ENCODE measurements around the gene LPIN3. TPM values are rescaled to one million over a fixed set of nuclear protein-coding genes. Genes with fewer than 3 reads are reported as not detected.
"Not testable (repeated sequence)": the region's sequence is repeated elsewhere in the genome, so short reads cannot be mapped to it uniquely, and the experiment has no call there.

LPIN3 gene
- total RNA-seq, 1 donor from 2014 or later = 0.52 TPM

DNA sequence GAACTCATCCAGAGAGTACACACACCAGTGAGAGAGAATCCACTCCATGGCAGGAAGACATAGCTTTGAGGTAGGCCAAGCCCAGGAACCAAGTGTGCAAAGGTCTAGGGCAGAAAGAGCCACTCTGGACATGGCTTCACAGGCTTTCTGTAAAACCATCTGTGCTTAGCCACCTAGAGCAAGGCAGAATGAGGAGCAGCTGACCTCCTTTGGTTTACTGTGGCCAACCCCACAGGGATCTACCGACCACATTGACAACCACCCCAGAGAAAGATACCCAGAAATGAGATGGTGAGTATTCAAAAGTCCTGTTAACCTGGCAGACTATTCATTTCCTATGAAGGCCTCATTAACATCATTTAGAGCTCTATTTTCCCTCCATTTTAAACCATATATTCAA lies 33.6 kb upstream of the LPIN3 start:
- H3K9ac ChIP-seq (ENCODE audit: low read depth in 1 of 3, low read length in 3 of 3) = no peak overlapping the region
- H3K36me3 ChIP-seq (ENCODE audit: control insufficient read depth in 3 of 3, insufficient read depth in 3 of 3, low read length in 3 of 3) = no peaks in the 10 kb centered on the region
- no peaks in the 10 kb centered on the region for H3K27me3 ChIP-seq (ENCODE audit: control insufficient read depth in 3 of 3, insufficient read depth in 3 of 3, low read length in 3 of 3)
- H3K4me3 ChIP-seq (ENCODE audit: low read length in 3 of 3) = no peak overlapping the region
- H3K27ac ChIP-seq (ENCODE audit: low read depth, low read length) = no peak overlapping the region
- peaks cover 37 to 39% (median 38%) of the 10 kb centered on the region in 3 donors for H3K4me1 ChIP-seq (ENCODE audit: control insufficient read depth in 3 of 3, insufficient read depth in 3 of 3, low read length in 3 of 3)
- no peaks in the 10 kb centered on the region for H3K9me3 ChIP-seq (ENCODE audit: control insufficient read depth in 3 of 3, low read length in 3 of 3)

DNA sequence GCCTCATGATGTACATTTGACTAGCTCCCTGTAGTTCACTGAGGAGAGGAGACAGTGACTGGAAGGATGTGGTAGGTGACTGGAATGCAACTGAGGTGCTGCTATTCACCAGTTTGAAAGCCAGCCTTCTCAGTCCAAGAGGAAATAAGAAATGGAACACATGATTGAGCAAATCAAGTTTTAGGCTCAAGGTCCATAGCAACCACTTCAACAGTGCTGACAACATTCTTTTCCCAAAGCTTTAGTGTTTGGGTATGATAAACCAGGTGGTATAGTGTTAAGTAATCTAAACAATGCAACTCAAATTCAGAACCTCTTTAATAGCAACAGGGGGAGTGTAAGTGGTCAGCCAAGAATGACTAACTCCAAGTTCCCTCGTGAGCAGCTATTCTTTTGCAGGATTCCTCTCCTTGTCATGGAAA lies 32.3 kb upstream of the LPIN3 start:
- Histone ChIP-seq H3K9me3 (ENCODE audit: control insufficient read depth in 3 of 3, low read length in 3 of 3) (no peaks in the 10 kb centered on the region), H3K27ac (ENCODE audit: low read depth, low read length) (no peak overlapping the region), H3K4me1 (ENCODE audit: control insufficient read depth in 3 of 3, insufficient read depth in 3 of 3, low read length in 3 of 3) (peaks cover 42 to 50% (median 44%) of the 10 kb centered on the region in 3 donors), H3K27me3 (ENCODE audit: control insufficient read depth in 3 of 3, insufficient read depth in 3 of 3, low read length in 3 of 3) (no peaks in the 10 kb centered on the region), H3K36me3 (ENCODE audit: control insufficient read depth in 3 of 3, insufficient read depth in 3 of 3, low read length in 3 of 3) (no peaks in the 10 kb centered on the region), H3K4me3 (ENCODE audit: low read length in 3 of 3) (no peak overlapping the region), H3K9ac (ENCODE audit: low read depth in 1 of 3, low read length in 3 of 3) (no peak overlapping the region)

DNA sequence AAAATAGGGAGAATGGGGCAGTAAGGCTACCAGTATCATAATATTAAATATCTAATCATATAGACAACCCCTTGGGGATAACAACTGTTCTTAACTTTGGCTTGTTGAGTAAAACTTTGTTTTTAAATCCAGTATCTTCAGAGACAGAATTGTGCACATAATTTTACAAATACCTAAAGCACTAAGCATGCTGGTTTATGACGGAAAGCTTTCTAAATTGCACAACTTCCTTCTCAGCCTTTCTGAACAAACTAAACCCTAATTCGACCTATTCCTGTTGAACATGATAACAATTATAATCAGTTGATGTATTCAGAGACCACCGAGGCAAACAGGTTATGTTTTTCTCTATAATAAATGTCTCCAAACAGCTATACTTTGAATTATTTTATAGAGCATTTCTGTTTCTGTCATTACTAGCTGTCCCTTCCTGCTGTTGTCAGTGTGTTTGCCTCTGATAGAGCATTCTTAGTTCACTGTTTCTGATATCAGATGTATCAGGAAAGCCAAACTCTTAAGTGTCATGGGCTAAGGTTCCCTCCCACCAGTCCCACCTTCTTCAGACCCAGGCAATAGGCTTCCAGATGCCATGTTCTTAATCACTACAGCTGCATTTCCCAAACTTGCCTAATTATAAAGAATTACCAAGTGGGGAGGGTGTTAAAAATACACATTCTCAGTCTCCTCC lies 31.8 kb upstream of the LPIN3 start:
- H3K36me3 ChIP-seq (ENCODE audit: control insufficient read depth in 3 of 3, insufficient read depth in 3 of 3, low read length in 3 of 3) = no peaks in the 10 kb centered on the region
- H3K9ac ChIP-seq (ENCODE audit: low read depth in 1 of 3, low read length in 3 of 3) = peak overlapping the region in 1 of 3 donors; percentile 5
- peak overlapping the region; percentile 21 for H3K27ac ChIP-seq (ENCODE audit: low read depth, low read length)
- H3K27me3 ChIP-seq (ENCODE audit: control insufficient read depth in 3 of 3, insufficient read depth in 3 of 3, low read length in 3 of 3) = no peaks in the 10 kb centered on the region
- no peaks in the 10 kb centered on the region for H3K9me3 ChIP-seq (ENCODE audit: control insufficient read depth in 3 of 3, low read length in 3 of 3)
- H3K4me3 ChIP-seq (ENCODE audit: low read length in 3 of 3) = no peak overlapping the region
- peaks cover 44 to 49% (median 44%) of the 10 kb centered on the region in 3 donors for H3K4me1 ChIP-seq (ENCODE audit: control insufficient read depth in 3 of 3, insufficient read depth in 3 of 3, low read length in 3 of 3)

DNA sequence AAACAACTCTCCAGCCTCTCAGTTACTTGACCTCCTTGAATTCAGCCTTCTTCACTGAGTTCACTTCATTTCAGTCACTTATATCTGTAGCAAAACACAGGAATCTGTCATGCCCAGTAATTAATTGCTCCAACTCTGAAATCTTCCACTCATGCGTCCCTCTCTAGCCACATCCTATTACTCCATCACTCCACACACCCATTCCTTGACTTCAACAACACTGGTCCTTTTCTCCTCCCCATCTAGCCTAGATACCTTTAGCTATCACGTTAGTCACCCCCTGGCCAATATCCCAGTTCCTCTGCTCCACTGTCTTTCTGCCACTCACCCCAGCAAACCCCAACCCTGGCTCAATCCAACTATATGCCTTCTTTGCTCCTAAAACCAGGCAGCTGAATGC lies 30.8 kb upstream of the LPIN3 start:
- Histone ChIP-seq H3K9ac (ENCODE audit: low read depth in 1 of 3, low read length in 3 of 3) (no peak overlapping the region), H3K36me3 (ENCODE audit: control insufficient read depth in 3 of 3, insufficient read depth in 3 of 3, low read length in 3 of 3) (no peaks in the 10 kb centered on the region), H3K4me1 (ENCODE audit: control insufficient read depth in 3 of 3, insufficient read depth in 3 of 3, low read length in 3 of 3) (peaks cover 41 to 46% (median 46%) of the 10 kb centered on the region in 3 donors), H3K9me3 (ENCODE audit: control insufficient read depth in 3 of 3, low read length in 3 of 3) (no peaks in the 10 kb centered on the region), H3K4me3 (ENCODE audit: low read length in 3 of 3) (no peak overlapping the region), H3K27me3 (ENCODE audit: control insufficient read depth in 3 of 3, insufficient read depth in 3 of 3, low read length in 3 of 3) (no peaks in the 10 kb centered on the region), H3K27ac (ENCODE audit: low read depth, low read length) (no peak overlapping the region)

DNA sequence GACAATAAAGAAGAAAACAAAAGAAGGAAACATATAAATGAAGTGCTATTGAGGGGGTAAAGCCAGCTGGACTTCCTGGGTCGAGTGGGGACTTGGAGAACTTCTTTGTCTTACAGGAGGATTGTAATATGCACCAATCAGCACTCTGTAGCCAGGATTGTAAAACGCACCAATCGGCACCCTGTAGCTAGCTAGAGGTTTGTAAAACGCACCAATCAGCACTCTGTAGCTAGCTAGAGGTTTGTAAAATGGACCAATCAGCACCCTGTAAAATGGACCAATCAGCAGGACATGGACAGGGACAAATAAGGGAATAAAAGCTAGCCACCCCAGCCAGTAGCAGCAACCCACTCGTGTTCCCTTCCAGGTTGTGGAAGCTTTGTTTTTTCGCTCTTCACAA lies 28.6 kb upstream of the LPIN3 start:
- not testable (repeated sequence) for H3K27ac ChIP-seq (ENCODE audit: low read depth, low read length); H3K27me3 ChIP-seq (ENCODE audit: control insufficient read depth in 3 of 3, insufficient read depth in 3 of 3, low read length in 3 of 3); H3K4me3 ChIP-seq (ENCODE audit: low read length in 3 of 3); H3K9me3 ChIP-seq (ENCODE audit: control insufficient read depth in 3 of 3, low read length in 3 of 3); H3K36me3 ChIP-seq (ENCODE audit: control insufficient read depth in 3 of 3, insufficient read depth in 3 of 3, low read length in 3 of 3); H3K9ac ChIP-seq (ENCODE audit: low read depth in 1 of 3, low read length in 3 of 3)
- peaks cover 42 to 54% (median 43%) of the 10 kb centered on the region in 3 donors for H3K4me1 ChIP-seq (ENCODE audit: control insufficient read depth in 3 of 3, insufficient read depth in 3 of 3, low read length in 3 of 3)

DNA sequence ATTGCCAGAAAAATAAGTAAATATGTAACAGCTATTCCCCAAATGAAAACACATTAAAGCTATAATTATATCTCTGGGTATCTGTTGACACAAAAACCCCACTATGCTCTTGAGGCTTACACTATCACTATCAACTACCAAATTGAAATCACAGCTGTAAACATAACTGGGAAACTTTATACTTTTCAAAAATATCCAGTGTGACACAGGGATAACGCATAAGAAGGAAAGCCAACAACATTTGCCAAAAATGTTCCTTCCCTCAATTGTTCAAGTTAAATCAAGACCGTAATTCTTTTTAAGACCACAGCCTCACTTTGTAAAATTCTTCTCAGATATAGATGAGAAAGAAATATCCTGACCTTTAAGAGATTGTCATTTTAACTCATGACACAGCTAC lies 26.2 kb upstream of the LPIN3 start:
- no peaks in the 10 kb centered on the region for H3K27me3 ChIP-seq (ENCODE audit: control insufficient read depth in 3 of 3, insufficient read depth in 3 of 3, low read length in 3 of 3)
- H3K9ac ChIP-seq (ENCODE audit: low read depth in 1 of 3, low read length in 3 of 3) = peak overlapping the region in 1 of 3 donors; percentile 32
- H3K4me3 ChIP-seq (ENCODE audit: low read length in 3 of 3) = no peak overlapping the region
- no peaks in the 10 kb centered on the region for H3K36me3 ChIP-seq (ENCODE audit: control insufficient read depth in 3 of 3, insufficient read depth in 3 of 3, low read length in 3 of 3)
- H3K4me1 ChIP-seq (ENCODE audit: control insufficient read depth in 3 of 3, insufficient read depth in 3 of 3, low read length in 3 of 3) = peaks cover 28 to 45% (median 36%) of the 10 kb centered on the region in 3 donors
- H3K27ac ChIP-seq (ENCODE audit: low read depth, low read length) = peak overlapping the region; percentile 55
- H3K9me3 ChIP-seq (ENCODE audit: control insufficient read depth in 3 of 3, low read length in 3 of 3) = no peaks in the 10 kb centered on the region

DNA sequence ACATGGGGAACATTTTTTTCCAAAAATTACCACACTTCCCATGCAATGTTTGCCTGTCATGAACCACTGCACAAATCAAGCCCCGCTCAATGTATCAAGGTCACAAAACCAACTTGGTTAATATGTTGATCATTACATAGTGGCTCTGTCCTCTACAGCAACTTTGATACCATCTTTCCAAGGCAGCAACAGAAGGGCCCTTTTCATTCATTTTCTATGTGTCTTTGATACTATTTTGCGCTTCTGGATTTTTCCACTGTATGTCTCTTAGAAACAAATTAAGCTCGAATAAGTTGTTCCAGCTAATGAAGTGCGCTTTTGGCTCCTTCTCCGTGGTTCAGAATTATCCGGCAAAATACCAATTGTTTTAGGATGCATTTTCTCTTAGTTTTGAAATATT lies 24.6 kb upstream of the LPIN3 start:
- H3K36me3 ChIP-seq (ENCODE audit: control insufficient read depth in 3 of 3, insufficient read depth in 3 of 3, low read length in 3 of 3) = no peaks in the 10 kb centered on the region
- H3K9me3 ChIP-seq (ENCODE audit: control insufficient read depth in 3 of 3, low read length in 3 of 3) = no peaks in the 10 kb centered on the region
- peak overlapping the region in 2 of 3 donors; percentile 83 to 90 for H3K4me3 ChIP-seq (ENCODE audit: low read length in 3 of 3)
- peak overlapping the region; percentile 81 for H3K27ac ChIP-seq (ENCODE audit: low read depth, low read length)
- H3K4me1 ChIP-seq (ENCODE audit: control insufficient read depth in 3 of 3, insufficient read depth in 3 of 3, low read length in 3 of 3) = peaks cover 19 to 36% (median 28%) of the 10 kb centered on the region in 3 donors
- H3K27me3 ChIP-seq (ENCODE audit: control insufficient read depth in 3 of 3, insufficient read depth in 3 of 3, low read length in 3 of 3) = no peaks in the 10 kb centered on the region
- peak overlapping the region; percentile 82 to 95 (median 90) for H3K9ac ChIP-seq (ENCODE audit: low read depth in 1 of 3, low read length in 3 of 3)

DNA sequence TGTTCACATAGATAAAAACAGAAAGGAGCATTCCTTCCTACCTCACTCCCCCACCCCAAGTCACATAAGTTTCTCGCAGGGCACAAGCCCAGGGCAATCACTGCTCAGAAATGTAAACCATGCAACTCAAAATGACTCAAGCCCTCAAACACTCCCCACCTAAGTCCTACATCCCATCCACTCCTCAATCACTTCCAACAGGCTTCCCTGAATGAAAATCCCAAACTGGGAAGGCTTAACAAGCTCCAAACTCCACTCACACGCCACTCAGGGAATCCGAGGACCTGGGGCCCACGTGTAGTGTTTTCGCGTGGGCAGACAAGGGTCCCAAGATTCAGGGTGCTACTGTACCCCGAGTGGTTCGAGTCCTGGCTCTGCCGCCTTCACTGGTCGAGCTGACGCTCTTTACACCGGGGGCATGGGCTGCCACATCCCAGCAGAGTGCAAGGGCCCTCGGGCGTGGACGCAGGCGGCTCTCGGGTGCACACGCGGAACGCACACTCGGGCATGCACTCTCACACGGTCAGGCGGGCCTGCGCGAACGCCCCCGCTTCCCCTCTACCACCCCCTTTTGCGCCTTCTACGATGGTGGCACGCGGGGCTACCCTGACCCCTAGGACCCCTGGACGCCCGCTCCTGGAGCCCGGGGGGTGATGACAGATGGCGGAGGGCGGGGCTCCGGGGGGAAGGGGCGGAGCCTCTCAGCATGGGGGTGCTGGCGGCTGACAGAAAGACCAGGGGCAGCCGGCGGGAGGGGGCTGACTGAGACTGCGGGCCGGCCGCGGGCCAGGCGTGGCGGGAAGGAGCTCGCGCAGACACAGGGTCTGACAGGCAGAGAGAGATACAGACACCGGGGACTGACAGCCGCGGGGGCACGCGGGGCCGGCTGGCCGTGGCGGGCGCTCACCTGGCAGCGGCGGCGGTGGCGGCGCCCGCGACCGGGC lies 23.7 kb upstream of the LPIN3 start:
- Histone ChIP-seq H3K4me3 (ENCODE audit: low read length in 3 of 3) (peak overlapping the region; percentile 83 to 94 (median 90)), H3K27me3 (ENCODE audit: control insufficient read depth in 3 of 3, insufficient read depth in 3 of 3, low read length in 3 of 3) (no peaks in the 10 kb centered on the region), H3K4me1 (ENCODE audit: control insufficient read depth in 3 of 3, insufficient read depth in 3 of 3, low read length in 3 of 3) (peaks cover 19 to 36% (median 28%) of the 10 kb centered on the region in 3 donors), H3K36me3 (ENCODE audit: control insufficient read depth in 3 of 3, insufficient read depth in 3 of 3, low read length in 3 of 3) (no peaks in the 10 kb centered on the region), H3K27ac (ENCODE audit: low read depth, low read length) (peak overlapping the region; percentile 81), H3K9ac (ENCODE audit: low read depth in 1 of 3, low read length in 3 of 3) (peak overlapping the region; percentile 82 to 95 (median 90)), H3K9me3 (ENCODE audit: control insufficient read depth in 3 of 3, low read length in 3 of 3) (no peaks in the 10 kb centered on the region)

DNA sequence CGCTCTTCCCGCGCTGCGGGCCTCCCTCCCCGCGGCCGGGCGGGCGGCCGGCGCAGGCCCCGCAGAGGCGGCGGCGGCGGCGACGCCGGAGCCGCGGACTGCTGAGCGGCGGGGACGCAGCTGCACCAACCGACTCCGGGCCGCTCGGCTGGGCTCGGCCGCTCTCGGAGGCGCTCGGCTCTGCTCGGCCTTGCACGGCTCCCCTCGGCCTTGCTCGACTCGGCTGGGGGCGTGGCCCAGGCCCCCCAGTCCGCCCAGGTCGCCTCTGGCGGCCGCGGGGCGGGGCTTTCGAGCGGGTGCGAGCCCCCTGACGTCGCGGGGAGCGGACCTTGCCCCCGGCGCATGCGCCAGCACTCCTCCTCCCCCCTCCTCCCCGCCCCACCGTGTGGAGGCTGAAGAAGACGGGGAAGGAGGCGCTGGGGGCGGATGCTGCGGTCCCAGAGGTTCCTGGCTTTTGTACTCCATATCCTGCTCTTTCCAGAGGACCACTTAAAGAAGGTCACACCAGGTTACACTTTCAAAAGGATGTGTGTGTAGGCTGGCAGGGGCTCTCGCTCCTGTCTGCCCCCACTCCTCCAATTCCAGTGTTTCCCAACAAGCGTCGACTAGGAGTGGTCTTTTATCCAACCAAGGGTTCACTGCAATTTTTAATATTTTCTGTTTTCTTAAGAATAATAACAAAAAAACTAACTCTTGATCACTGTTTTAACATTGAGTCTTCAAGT lies 22.9 kb upstream of the LPIN3 start, which contains the start of gene ZHX3:
Gene ZHX3, minus strand, starts transcription at position 186 of the 725 bp plus-strand sequence. CDS start 112,815 bp downstream, outside the sequence.
- Histone ChIP-seq H3K9ac (ENCODE audit: low read depth in 1 of 3, low read length in 3 of 3) (peak within 1 kb of the TSS; percentile 82 to 95 (median 90)), H3K4me3 (ENCODE audit: low read length in 3 of 3) (peak within 1 kb of the TSS; percentile 83 to 94 (median 90)), H3K4me1 (ENCODE audit: control insufficient read depth in 3 of 3, insufficient read depth in 3 of 3, low read length in 3 of 3) (peaks cover 17 to 30% (median 28%) of the 10 kb centered on the region in 3 donors), H3K9me3 (ENCODE audit: control insufficient read depth in 3 of 3, low read length in 3 of 3) (no peaks in the 10 kb centered on the region), H3K36me3 (ENCODE audit: control insufficient read depth in 3 of 3, insufficient read depth in 3 of 3, low read length in 3 of 3) (no peaks in the 10 kb centered on the region), H3K27ac (ENCODE audit: low read depth, low read length) (peak within 1 kb of the TSS; percentile 81), H3K27me3 (ENCODE audit: control insufficient read depth in 3 of 3, insufficient read depth in 3 of 3, low read length in 3 of 3) (no peaks in the 10 kb centered on the region)
